ENCODE results near the gene RAB11A.

GRCh38 chr15:65937054-65937453, 67.8 kb downstream of the RAB11A start:
- TF ChIP-seq, protein P1, sequence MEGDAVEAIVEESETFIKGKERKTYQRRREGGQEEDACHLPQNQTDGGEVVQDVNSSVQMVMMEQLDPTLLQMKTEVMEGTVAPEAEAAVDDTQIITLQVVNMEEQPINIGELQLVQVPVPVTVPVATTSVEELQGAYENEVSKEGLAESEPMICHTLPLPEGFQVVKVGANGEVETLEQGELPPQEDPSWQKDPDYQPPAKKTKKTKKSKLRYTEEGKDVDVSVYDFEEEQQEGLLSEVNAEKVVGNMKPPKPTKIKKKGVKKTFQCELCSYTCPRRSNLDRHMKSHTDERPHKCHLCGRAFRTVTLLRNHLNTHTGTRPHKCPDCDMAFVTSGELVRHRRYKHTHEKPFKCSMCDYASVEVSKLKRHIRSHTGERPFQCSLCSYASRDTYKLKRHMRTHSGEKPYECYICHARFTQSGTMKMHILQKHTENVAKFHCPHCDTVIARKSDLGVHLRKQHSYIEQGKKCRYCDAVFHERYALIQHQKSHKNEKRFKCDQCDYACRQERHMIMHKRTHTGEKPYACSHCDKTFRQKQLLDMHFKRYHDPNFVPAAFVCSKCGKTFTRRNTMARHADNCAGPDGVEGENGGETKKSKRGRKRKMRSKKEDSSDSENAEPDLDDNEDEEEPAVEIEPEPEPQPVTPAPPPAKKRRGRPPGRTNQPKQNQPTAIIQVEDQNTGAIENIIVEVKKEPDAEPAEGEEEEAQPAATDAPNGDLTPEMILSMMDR (IDR thresholded peaks at IDR 0.05; ENCODE audit: insufficient read depth, low read depth, low read length) = no peak
- TF ChIP-seq EZH2 (IDR thresholded peaks at IDR 0.05; ENCODE audit: insufficient read depth, low read length) = no peak

Measured in astrocyte (in vitro differentiated cells and primary cell).